ENCODE results near the gene MYO6.

Gene MYO6

GRCh38 chr6:75711173-75711572 lies 37.9 kb upstream of the MYO6 start:
- no peak overlapping the region for H3K27ac ChIP-seq (ENCODE audit: extremely low read depth, low read depth, low read length)
- H3K36me3 ChIP-seq (ENCODE audit: control insufficient read depth in 2 of 2, insufficient read depth in 1 of 2, low read length in 2 of 2), result peaks cover 60 to 72% of the 10 kb centered on the region in 2 experiments
- TF ChIP-seq, protein P1, sequence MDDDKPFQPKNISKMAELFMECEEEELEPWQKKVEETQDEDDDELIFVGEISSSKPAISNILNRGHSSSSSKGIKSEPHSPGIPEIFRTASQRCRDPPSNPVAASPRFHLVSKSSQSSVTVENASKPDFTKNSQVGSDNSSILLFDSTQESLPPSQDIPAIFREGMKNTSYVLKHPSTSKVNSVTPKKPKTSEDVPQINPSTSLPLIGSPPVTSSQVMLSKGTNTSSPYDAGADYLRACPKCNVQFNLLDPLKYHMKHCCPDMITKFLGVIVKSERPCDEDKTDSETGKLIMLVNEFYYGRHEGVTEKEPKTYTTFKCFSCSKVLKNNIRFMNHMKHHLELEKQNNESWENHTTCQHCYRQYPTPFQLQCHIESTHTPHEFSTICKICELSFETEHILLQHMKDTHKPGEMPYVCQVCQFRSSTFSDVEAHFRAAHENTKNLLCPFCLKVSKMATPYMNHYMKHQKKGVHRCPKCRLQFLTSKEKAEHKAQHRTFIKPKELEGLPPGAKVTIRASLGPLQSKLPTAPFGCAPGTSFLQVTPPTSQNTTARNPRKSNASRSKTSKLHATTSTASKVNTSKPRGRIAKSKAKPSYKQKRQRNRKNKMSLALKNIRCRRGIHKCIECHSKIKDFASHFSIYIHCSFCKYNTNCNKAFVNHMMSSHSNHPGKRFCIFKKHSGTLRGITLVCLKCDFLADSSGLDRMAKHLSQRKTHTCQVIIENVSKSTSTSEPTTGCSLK (tag by site-specific recombination; IDR thresholded peaks at IDR 0.05), result no peak
- no peak for TF ChIP-seq ZNF596 (tag by site-specific recombination; IDR thresholded peaks at IDR 0.05)
- no peak for TF ChIP-seq ZSCAN4 (tag by site-specific recombination; IDR thresholded peaks at IDR 0.05)
- TF ChIP-seq ZNF514 (tag by site-specific recombination; IDR thresholded peaks at IDR 0.05), result no peak
- no peak for TF ChIP-seq ZBTB7A (tag by site-specific recombination; IDR thresholded peaks at IDR 0.05; ENCODE audit: low read depth)
- no peak for TF ChIP-seq HOXA7 (CRISPR knock-in tag; IDR thresholded peaks at IDR 0.05; ENCODE audit: borderline replicate concordance)
- TF ChIP-seq HOXC10 (CRISPR knock-in tag; IDR thresholded peaks at IDR 0.05), result no peak
- TF ChIP-seq ZNF398 (tag by site-specific recombination; IDR thresholded peaks at IDR 0.05), result no peak
- no peak for TF ChIP-seq REST (tag by site-specific recombination; IDR thresholded peaks at IDR 0.05)
- no peak for TF ChIP-seq ZNF670 (tag by site-specific recombination; IDR thresholded peaks at IDR 0.05; ENCODE audit: low read depth)
- no peak for TF ChIP-seq ZNF555 (tag by site-specific recombination; conservative IDR thresholded peaks at IDR 0.05)
- TF ChIP-seq ZNF837 (tag by site-specific recombination; IDR thresholded peaks at IDR 0.05), result no peak
- no peak for TF ChIP-seq YY2 (tag by site-specific recombination; IDR thresholded peaks at IDR 0.05)
- TF ChIP-seq ZNF391 (tag by site-specific recombination; IDR thresholded peaks at IDR 0.05; ENCODE audit: borderline replicate concordance, low read depth), result no peak
- no peak for TF ChIP-seq ZBTB49 (tag by site-specific recombination; IDR thresholded peaks at IDR 0.05; ENCODE audit: low read depth)
- TF ChIP-seq ZNF175 (tag by site-specific recombination; IDR thresholded peaks at IDR 0.05), result no peak
- H3K9me3 ChIP-seq (ENCODE audit: control insufficient read depth, insufficient read depth, low read depth, low read length), result no peaks in the 10 kb centered on the region
- CTCF ChIA-PET, result no interaction called here
- POLR2A ChIA-PET, result no interaction called here
- H3K4me3 ChIP-seq (ENCODE audit: low read depth, low read length), result no peak overlapping the region
- no peaks in the 10 kb centered on the region for H3K4me1 ChIP-seq (ENCODE audit: control insufficient read depth, insufficient read depth, low read length)
